GM19025 (cell line): Measurements from ENCODE around the gene DBT.
"Not testable (repeated sequence)": the region's sequence is repeated elsewhere in the genome, so short reads cannot be mapped to it uniquely, and the experiment has no call there.

ENCODE experiments used
- ATAC-seq: cut with Tn5 transposase; IDR thresholded peaks from one replicate; pipeline ENCODE4 v1.9.1; 2021; ENCODE audit warnings: mild to moderate bottlenecking, low read depth, moderate library complexity; ENCODE audit not compliant: unreplicated experiment

The DBT gene

GRCh38 chr1:100249537-100250257 lies at the start of gene DBT:
Gene DBT, minus strand, starts transcription at chr1:100249834. Its CDS starts 14 bp downstream, at chr1:100249820.
- ATAC-seq: peak; percentile 100

- no peak for ATAC-seq
These were observed 48.9 kb upstream of the DBT start for GRCh38 chr1:100298512-100298911.

GRCh38 chr1:100296997-100297396 lies 47.4 kb upstream of the DBT start:
- ATAC-seq: not testable (repeated sequence)

GRCh38 chr1:100296140-100296539 lies 46.5 kb upstream of the DBT start:
- no peak for ATAC-seq

- ATAC-seq: no peak
These were observed 43.1 kb upstream of the DBT start for GRCh38 chr1:100292711-100293110.

GRCh38 chr1:100290291-100290690 lies 40.7 kb upstream of the DBT start:
- ATAC-seq: no peak

GRCh38 chr1:100287162-100287561 lies 37.5 kb upstream of the DBT start:
- no peak for ATAC-seq

GRCh38 chr1:100284591-100284990 lies 35.0 kb upstream of the DBT start:
- no peak for ATAC-seq

- no peak for ATAC-seq
These were observed 30.5 kb upstream of the DBT start for GRCh38 chr1:100279954-100280682.

- no peak for ATAC-seq
These were observed 29.8 kb upstream of the DBT start for GRCh38 chr1:100279358-100279923.

GRCh38 chr1:100277866-100278265 lies 28.2 kb upstream of the DBT start:
- no peak for ATAC-seq

- no peak for ATAC-seq
These were observed 18.6 kb upstream of the DBT start for GRCh38 chr1:100268202-100268601.

GRCh38 chr1:100267284-100267683 lies 17.6 kb upstream of the DBT start:
- ATAC-seq: no peak

- ATAC-seq: peak; percentile 2
These were observed 17.1 kb upstream of the DBT start for GRCh38 chr1:100266741-100267140.

GRCh38 chr1:100265931-100266740 lies 16.5 kb upstream of the DBT start, which contains the start of gene RTCA:
Gene RTCA, plus strand, starts transcription at chr1:100266216. Its CDS starts 160 bp downstream, at chr1:100266376.
- peak; percentile 98 for ATAC-seq

- peak; percentile 23 for ATAC-seq
These were observed 15.9 kb upstream of the DBT start for GRCh38 chr1:100265562-100265930.

GRCh38 chr1:100264081-100264480 lies 14.4 kb upstream of the DBT start:
- ATAC-seq: not testable (repeated sequence)

GRCh38 chr1:100261686-100262085 lies 12.1 kb upstream of the DBT start:
- ATAC-seq: no peak

- ATAC-seq: not testable (repeated sequence)
These were observed 8.8 kb upstream of the DBT start for GRCh38 chr1:100258427-100258826.

- ATAC-seq: not testable (repeated sequence)
These were observed 6.6 kb upstream of the DBT start for GRCh38 chr1:100256273-100256672.

- no peak for ATAC-seq
These were observed 3.9 kb upstream of the DBT start for GRCh38 chr1:100253552-100253951.
